ENCODE results near the gene SDR9C7.

- TF ChIP-seq TAF1 (IDR thresholded peaks at IDR 0.05; ENCODE audit: borderline replicate concordance, insufficient read depth, low read length): no peak
- TF ChIP-seq SIN3A (IDR thresholded peaks at IDR 0.05; ENCODE audit: borderline replicate concordance, insufficient read depth, low read length): no peak
- no peak for TF ChIP-seq POLR2AphosphoS5 (IDR thresholded peaks at IDR 0.05; ENCODE audit: low read depth, low read length)
Measured at GRCh38 chr12:56932867-56933266, 1.3 kb downstream of the SDR9C7 start.
